Adrenal gland (tissue), 12 donors: ENCODE results near the gene RMI2. TPM values are rescaled to one million over a fixed set of nuclear protein-coding genes. Genes with fewer than 3 reads are reported as not detected.
A peak's percentile ranks its signal among the peaks of the same experiment; 100 is the strongest.

Source experiments
- DNase-seq, 7 donors: peaks; one replicate each; pipeline ENCODE4 v3.0.0-alpha.2; 2019 to 2020
- H3K27ac ChIP-seq, 5 donors: fragments of 200-600 bp; sonication (generic) in 4 of 5; 1 replicate in 3 of 5; 2 replicates in 2 of 5; pipeline versions ENCODE4 v1.5.1 to v1.8.0; 2016 to 2020; ENCODE audit warnings: mild to moderate bottlenecking in 1 of 5
- H3K27me3 ChIP-seq: fragments of 200-600 bp; 2 replicates; pipeline ENCODE4 v1.8.0; 2021
- H3K36me3 ChIP-seq, 2 donors: fragments of 200-600 bp; replicated peaks in 1 of 2; 1 replicate in 1 of 2; 2 replicates in 1 of 2; pipeline versions ENCODE4 v1.5.1 to v1.8.0; 2018 to 2022
- H3K4me1 ChIP-seq, 2 donors: fragments of 200-600 bp; replicated peaks in 1 of 2; 1 replicate in 1 of 2; 2 replicates in 1 of 2; pipeline versions ENCODE4 v1.5.1 to v1.8.0; 2018 to 2021
- H3K4me3 ChIP-seq, 4 donors: fragments of 200-600 bp; sonication (generic) in 3 of 4; one replicate each; pipeline ENCODE4 v1.5.1; 2016 to 2018
- H3K9me3 ChIP-seq, 3 donors: fragments of 200-600 bp; sonication (generic) in 1 of 3; replicated peaks in 1 of 3; 1 replicate in 2 of 3; 2 replicates in 1 of 3; pipeline versions ENCODE4 v1.5.1 to v1.8.0; 2016 to 2021
- CTCF ChIP-seq, 6 experiments: fragments of 450-650 bp in 4 of 6; fragments of 200-600 bp in 2 of 6; sonication (generic) in 1 of 6; IDR thresholded peaks; 1 replicate in 5 of 6; 2 replicates in 1 of 6; pipeline versions ENCODE4 v1.5.1 to v1.8.0; 2016 to 2021; ENCODE audit warnings: antibody characterized with exemption in 6 of 6, mild to moderate bottlenecking in 2 of 6, moderate library complexity in 1 of 6
- POLR2A ChIP-seq, 2 donors: fragments of 450-650 bp; IDR thresholded peaks; one replicate each; pipeline ENCODE4 v1.6.1; 2017; ENCODE audit warnings: antibody characterized with exemption in 2 of 2, mild to moderate bottlenecking in 2 of 2, moderate library complexity in 1 of 2
- WGBS, 4 donors: extraction: QIAGEN DNeasy Blood & Tissue Kit in 2 of 4; methylation state at CpG; one replicate each; pipeline versions ENCODE4 v1.1.5 to v1.1.7; 2013 to 2017; 5-methylcytosine and 5-hydroxymethylcytosine counted together
- intact Hi-C, 2 donors: fragments of 100-400 bp; cut with DNase I; formaldehyde crosslinking; loops; one replicate each; pipeline versions ENCODE4 v1.14.1 to v1.15.0; 2022 to 2023
- polyA plus RNA-seq, 3 donors: library from polyadenylated mRNA; stranded (reverse); fragments of 200-250 nt in 2 of 3; fragments of 350-450 nt in 1 of 3; fragmentation: Illumina TruSeq in 1 of 3; extraction: RNeasy Lipid Tissue Mini Kit (QIAGEN cat#74804) in 1 of 3; gene quantifications; one replicate each; pipeline ENCODE4 v1.2.3, GENCODE V29; 2013 to 2014
- total RNA-seq, 9 donors: library from RNA; depleted of rRNA in 4 of 9; stranded (reverse); fragments of >200 nt in 4 of 9; fragments of 120-200 nt in 1 of 9; fragmentation: NEBNext Ultra II Directional in 1 of 9; extraction: Animal tissue kit (Norgen Biotek cat#: 25700) in 1 of 9; gene quantifications; one replicate each; pipeline versions ENCODE4 v1.1.0 to v1.2.4, GENCODE V29; 2013 to 2023
- donor health status: healthy with polysubstance abuse.
- donor health status: Bipolar disorder and iron deficiency.
- donor health status: DM: yes; HTN: yes; CAD: no.
- donor health status: DM: no; HTN: no; CAD: no.
- donor health status: DM: no; HTN: no; CAD: no.
- donor health status: DM: yes; HTN: yes; CAD: no.

RMI2 gene
- total and polyA plus RNA-seq, 12 donors: 0.56 to 21.1 (median 1.2) TPM; not detected in 2

GRCh38 chr16:11326084-11326736, 19.0 kb upstream of the RMI2 start:
- WGBS, 4 donors: 72 to 90% (median 80%) methylated on average over 7 to 9 of the region's 9 CpGs
- DNase-seq: peak in 3 of 7 donors; percentile 31 to 59 (median 38)
- no peaks in the 10 kb centered on the region for H3K9me3 ChIP-seq
- H3K27me3 ChIP-seq: no peaks in the 10 kb centered on the region
- no peak overlapping the region for H3K27ac ChIP-seq
- peaks cover 4 to 20% of the 10 kb centered on the region in 2 donors for H3K4me1 ChIP-seq
- no peak overlapping the region for H3K4me3 ChIP-seq
- no peak for TF ChIP-seq POLR2A (IDR thresholded peaks at IDR 0.05)
- TF ChIP-seq CTCF (IDR thresholded peaks at IDR 0.05): no peak
- intact Hi-C loops: no loop called here
- H3K36me3 ChIP-seq: no peaks in the 10 kb centered on the region

- Histone ChIP-seq H3K4me1 (peaks cover 4 to 20% of the 10 kb centered on the region in 2 donors), H3K9me3 (no peaks in the 10 kb centered on the region), H3K36me3 (no peaks in the 10 kb centered on the region), H3K27me3 (no peaks in the 10 kb centered on the region), H3K4me3 (no peak overlapping the region), H3K27ac (peak overlapping the region in 1 of 5 donors; percentile 31)
- no peak for DNase-seq
- 89 to 93% (median 92%) methylated on average over 8 to 9 of the region's 9 CpGs for WGBS, 4 donors
- intact Hi-C loops: no loop called here
- TF ChIP-seq POLR2A (IDR thresholded peaks at IDR 0.05) (no peak), CTCF (IDR thresholded peaks at IDR 0.05) (no peak)
Observed at GRCh38 chr16:11326737-11327276, 18.5 kb upstream of the RMI2 start.

- 79 to 88% (median 84%) methylated on average over 20 to 23 of the region's 23 CpGs for WGBS, 4 donors
- TF ChIP-seq CTCF (IDR thresholded peaks at IDR 0.05) (no peak), POLR2A (IDR thresholded peaks at IDR 0.05) (no peak)
- no peaks in the 10 kb centered on the region for H3K9me3 ChIP-seq
- H3K27ac ChIP-seq: peak overlapping the region in 1 of 5 donors; percentile 64
- no peak overlapping the region for H3K4me3 ChIP-seq
- peaks cover 4 to 20% of the 10 kb centered on the region in 2 donors for H3K4me1 ChIP-seq
- intact Hi-C loops: no loop called here
- H3K36me3 ChIP-seq: no peaks in the 10 kb centered on the region
- H3K27me3 ChIP-seq: no peaks in the 10 kb centered on the region
- no peak for DNase-seq
Observed at GRCh38 chr16:11327277-11328171, 17.7 kb upstream of the RMI2 start.
